GM10266 (cell line): ENCODE measurements around the gene CCDC124.
"Not testable (repeated sequence)": the region's sequence is repeated elsewhere in the genome, so short reads cannot be mapped to it uniquely, and the experiment has no call there.

ENCODE experiments used
- DNase-seq: peaks from one replicate; pipeline ENCODE4 v3.0.0; 2012; ENCODE audit errors: extremely low spot score
- CTCF ChIP-seq: IDR thresholded peaks from 2 replicates; pipeline ENCODE4 v1.5.1; 2012; ENCODE audit warnings: mild to moderate bottlenecking, low read depth; ENCODE audit not compliant: control insufficient read depth, insufficient read depth; ENCODE audit errors: missing control alignments

Gene CCDC124

GRCh38 chr19:17932485-17933338 is at the start of gene CCDC124:
Gene CCDC124 (plus strand): TSS chr19:17933015. CDS start chr19:17936421, 3,406 bp downstream.
- peak; percentile 93 for DNase-seq
- TF ChIP-seq CTCF = peak; percentile 99

- no peak for TF ChIP-seq CTCF
- no peak for DNase-seq
Observed at GRCh38 chr19:17883627-17884410, 49.0 kb upstream of the CCDC124 start.

GRCh38 chr19:17886515-17886914 is 46.3 kb upstream of the CCDC124 start:
- DNase-seq = no peak
- no peak for TF ChIP-seq CTCF

GRCh38 chr19:17887221-17887620 is 45.6 kb upstream of the CCDC124 start:
- not testable (repeated sequence) for DNase-seq

DNA sequence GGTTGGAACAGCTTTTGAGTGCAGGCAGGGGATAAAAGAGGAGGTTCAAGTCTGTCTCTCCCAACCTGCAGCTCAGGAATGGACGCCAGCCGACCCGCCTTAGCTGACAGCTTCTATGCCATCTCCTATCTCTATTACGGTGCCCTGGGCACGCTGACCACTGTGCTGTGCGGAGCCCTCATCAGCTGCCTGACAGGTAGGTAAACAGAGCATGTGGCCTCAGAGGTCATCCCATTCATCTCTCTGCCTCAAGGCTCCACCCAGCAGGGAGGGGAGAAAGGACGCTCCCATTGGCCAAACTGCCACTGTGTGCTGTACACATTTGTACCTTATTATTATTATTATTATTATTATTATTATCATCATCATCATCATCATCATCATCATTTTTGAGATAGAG is 44.6 kb upstream of the CCDC124 start:
- TF ChIP-seq CTCF = no peak
- no peak for DNase-seq

DNA sequence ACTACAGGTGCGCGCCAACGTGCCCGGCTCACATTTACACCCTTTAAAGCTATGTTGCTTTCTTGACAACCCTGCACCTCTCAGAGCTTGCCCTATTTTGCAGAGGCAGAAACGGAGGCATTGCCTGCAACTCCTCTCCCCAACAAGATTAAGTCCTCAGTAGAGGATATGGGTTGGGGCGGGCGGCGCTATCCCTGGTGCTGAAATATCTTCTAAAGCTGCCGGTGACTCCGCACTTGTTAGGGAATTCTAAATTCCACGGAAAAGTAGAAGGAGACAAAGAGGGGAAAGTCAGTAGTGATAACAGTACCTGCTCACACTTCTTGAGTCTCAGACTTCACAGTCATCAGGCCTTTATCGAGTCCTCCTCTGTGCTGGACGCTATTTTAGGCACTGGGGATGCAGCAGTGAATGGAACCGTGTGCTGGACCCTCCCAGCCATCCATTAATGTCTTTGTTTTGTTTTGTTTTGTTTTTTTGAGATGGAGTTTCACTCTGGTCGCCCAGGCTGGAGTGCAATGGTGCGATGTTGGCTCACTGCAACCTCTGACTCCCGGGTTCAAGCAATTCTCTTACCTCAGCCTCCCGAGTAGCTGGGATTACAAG is 43.1 kb upstream of the CCDC124 start:
- DNase-seq = no peak
- TF ChIP-seq CTCF = no peak

- no peak for DNase-seq
- TF ChIP-seq CTCF = no peak
Observed at GRCh38 chr19:17893766-17894165, 39.0 kb upstream of the CCDC124 start.
